Panc1 (cell line): ENCODE results near the gene CEACAM5.
"Not testable (repeated sequence)": the region's sequence is repeated elsewhere in the genome, so short reads cannot be mapped to it uniquely, and the experiment has no call there.

Source experiments
- CTCF ChIP-seq: fragments of 450-650 bp; IDR thresholded peaks from 2 replicates; pipeline ENCODE4 v1.5.1; 2017; ENCODE audit warnings: mild to moderate bottlenecking
- POLR2AphosphoS5 ChIP-seq: IDR thresholded peaks from 2 replicates; pipeline ENCODE4 v1.6.1; 2012; ENCODE audit warnings: mild to moderate bottlenecking, low read depth, low read length, moderate library complexity
- REST ChIP-seq, 2 experiments: IDR thresholded peaks; 2 replicates each; pipeline ENCODE4 v1.6.1; 2011 to 2012; ENCODE audit warnings: low read depth in 2 of 2, control low read depth in 1 of 2, low read length in 1 of 2, mild to moderate bottlenecking in 1 of 2, moderate library complexity in 1 of 2; ENCODE audit not compliant: insufficient read depth in 1 of 2
- SIN3A ChIP-seq: IDR thresholded peaks from 2 replicates; pipeline ENCODE4 v1.6.1; 2012; ENCODE audit warnings: low read depth, mild to moderate bottlenecking, low read length, moderate library complexity, borderline replicate concordance; ENCODE audit not compliant: insufficient read depth
- TCF7L2 ChIP-seq: IDR thresholded peaks from 2 replicates; pipeline ENCODE4 v1.6.1; 2011; ENCODE audit warnings: mild to moderate bottlenecking, low read depth, low read length, inconsistent platforms

GRCh38 chr19:41709516-41709915 is 1.1 kb downstream of the CEACAM5 start:
- not testable (repeated sequence) for TF ChIP-seq POLR2AphosphoS5; CTCF; SIN3A; REST (IDR thresholded peaks at IDR 0.05; ENCODE audit: insufficient read depth in 1 of 2, low read depth in 2 of 2, low read length in 1 of 2); TCF7L2
